HepG2 (cell line): ENCODE measurements around the gene P4HB. TPM values are rescaled to one million over a fixed set of nuclear protein-coding genes. Genes with fewer than 3 reads are reported as not detected.

ENCODE experiments used
- ATRX ChIP-seq: sonication (generic); formaldehyde crosslinking; IDR thresholded peaks from 2 replicates; pipeline ENCODE4 v1.4.0; 2020; ENCODE audit warnings: missing genetic modification reagents, borderline replicate concordance
- FOXO4 ChIP-seq: sonication (generic); formaldehyde crosslinking; conservative IDR thresholded peaks from 2 replicates; pipeline ENCODE4 v1.8.1; 2023; ENCODE audit warnings: missing genetic modification reagents
- HDAC6 ChIP-seq: fragments of 200-600 bp; sonication (generic); IDR thresholded peaks from 2 replicates; pipeline ENCODE4 v1.7.0; 2017; ENCODE audit warnings: mild to moderate bottlenecking, antibody characterized with exemption, low read length, low read depth
- HIVEP1 ChIP-seq: sonication (generic); formaldehyde crosslinking; IDR thresholded peaks from 2 replicates; pipeline ENCODE4 v1.4.0; 2020; ENCODE audit warnings: mild to moderate bottlenecking, missing genetic modification reagents
- HMG20A ChIP-seq: IDR thresholded peaks from 2 replicates; pipeline ENCODE4 v1.6.1; 2016; ENCODE audit warnings: borderline replicate concordance
- NFIB ChIP-seq: sonication (generic); formaldehyde crosslinking; IDR thresholded peaks from 2 replicates; pipeline ENCODE4 v1.9.0; 2021; ENCODE audit warnings: missing genetic modification reagents, mild to moderate bottlenecking, borderline replicate concordance
- NR1H2 ChIP-seq: sonication (generic); formaldehyde crosslinking; IDR thresholded peaks from 2 replicates; pipeline ENCODE4 v1.8.1; 2022; ENCODE audit warnings: low read depth, missing genetic modification reagents, borderline replicate concordance
- NR2F1 ChIP-seq, 2 experiments: fragments of 450-650 bp in 1 of 2; formaldehyde crosslinking in 1 of 2; IDR thresholded peaks; 2 replicates each; pipeline versions ENCODE4 v1.5.0 to v1.6.1; 2016 to 2020; ENCODE audit warnings: mild to moderate bottlenecking in 1 of 2, missing compliant biosample characterization in 1 of 2, missing genetic modification reagents in 1 of 2, moderate library complexity in 1 of 2
- SATB2 ChIP-seq: sonication (generic); formaldehyde crosslinking; IDR thresholded peaks from 2 replicates; pipeline ENCODE4 v1.5.0; 2020; ENCODE audit warnings: missing genetic modification reagents
- SMAD9 ChIP-seq: sonication (generic); formaldehyde crosslinking; IDR thresholded peaks from 2 replicates; pipeline ENCODE4 v1.5.1; 2020; ENCODE audit warnings: mild to moderate bottlenecking, missing genetic modification reagents
- ZBTB4 ChIP-seq: sonication (generic); formaldehyde crosslinking; IDR thresholded peaks from 2 replicates; pipeline ENCODE4 v1.4.0; 2020; ENCODE audit warnings: missing genetic modification reagents, mild to moderate bottlenecking, borderline replicate concordance
- ZNF136 ChIP-seq: sonication (generic); formaldehyde crosslinking; IDR thresholded peaks from 2 replicates; pipeline ENCODE4 v1.8.1; 2022; ENCODE audit warnings: low read depth, mild to moderate bottlenecking, moderate library complexity, missing genetic modification reagents
- ZNF160 ChIP-seq: sonication (generic); formaldehyde crosslinking; IDR thresholded peaks from 2 replicates; pipeline ENCODE4 v1.8.0; 2022; ENCODE audit warnings: mild to moderate bottlenecking, inconsistent platforms, missing genetic modification reagents
- ZNF235 ChIP-seq: sonication (generic); formaldehyde crosslinking; IDR thresholded peaks from 2 replicates; pipeline ENCODE4 v1.8.1; 2023; ENCODE audit warnings: mild to moderate bottlenecking, missing genetic modification reagents, borderline replicate concordance
- ZNF576 ChIP-seq: sonication (generic); formaldehyde crosslinking; IDR thresholded peaks from 2 replicates; pipeline ENCODE4 v1.4.0; 2020; ENCODE audit warnings: mild to moderate bottlenecking, missing genetic modification reagents
- polyA plus RNA-seq, 8 experiments: library from polyadenylated mRNA; depleted of rRNA in 3 of 8; stranded (reverse) in 7 of 8; unstranded in 1 of 8; fragments of >200 nt; fragmentation: Illumina TruSeq in 4 of 8; extraction: Trizol in 4 of 8; gene quantifications; 2 replicates each; pipeline versions ENCODE4 v1.2.1 to v1.2.3, GENCODE V29; 2011 to 2016; ENCODE audit warnings: low read depth in 4 of 8, missing spikeins in 1 of 8, mixed read lengths in 1 of 8; ENCODE audit not compliant: insufficient read depth in 1 of 8
- total RNA-seq, 5 experiments: library from RNA; depleted of rRNA; stranded (reverse); fragments of >200 nt; fragmentation: Illumina TruSeq; extraction: Trizol; gene quantifications; 2 replicates each; pipeline ENCODE4 v1.2.3, GENCODE V29; 2016; ENCODE audit warnings: low read depth in 1 of 5
- TF ChIP-seq, protein P1 (sequence below): IDR thresholded peaks from 2 replicates; pipeline ENCODE4 v1.6.1; 2012; ENCODE audit warnings: low read length, improper control_type of control experiment

The P4HB gene
- total and polyA plus RNA-seq, 2 of the 13 experiments (the other 11 are each of a cell fraction or from before 2014, with no cell fraction given): 185 to 782 TPM

DNA sequence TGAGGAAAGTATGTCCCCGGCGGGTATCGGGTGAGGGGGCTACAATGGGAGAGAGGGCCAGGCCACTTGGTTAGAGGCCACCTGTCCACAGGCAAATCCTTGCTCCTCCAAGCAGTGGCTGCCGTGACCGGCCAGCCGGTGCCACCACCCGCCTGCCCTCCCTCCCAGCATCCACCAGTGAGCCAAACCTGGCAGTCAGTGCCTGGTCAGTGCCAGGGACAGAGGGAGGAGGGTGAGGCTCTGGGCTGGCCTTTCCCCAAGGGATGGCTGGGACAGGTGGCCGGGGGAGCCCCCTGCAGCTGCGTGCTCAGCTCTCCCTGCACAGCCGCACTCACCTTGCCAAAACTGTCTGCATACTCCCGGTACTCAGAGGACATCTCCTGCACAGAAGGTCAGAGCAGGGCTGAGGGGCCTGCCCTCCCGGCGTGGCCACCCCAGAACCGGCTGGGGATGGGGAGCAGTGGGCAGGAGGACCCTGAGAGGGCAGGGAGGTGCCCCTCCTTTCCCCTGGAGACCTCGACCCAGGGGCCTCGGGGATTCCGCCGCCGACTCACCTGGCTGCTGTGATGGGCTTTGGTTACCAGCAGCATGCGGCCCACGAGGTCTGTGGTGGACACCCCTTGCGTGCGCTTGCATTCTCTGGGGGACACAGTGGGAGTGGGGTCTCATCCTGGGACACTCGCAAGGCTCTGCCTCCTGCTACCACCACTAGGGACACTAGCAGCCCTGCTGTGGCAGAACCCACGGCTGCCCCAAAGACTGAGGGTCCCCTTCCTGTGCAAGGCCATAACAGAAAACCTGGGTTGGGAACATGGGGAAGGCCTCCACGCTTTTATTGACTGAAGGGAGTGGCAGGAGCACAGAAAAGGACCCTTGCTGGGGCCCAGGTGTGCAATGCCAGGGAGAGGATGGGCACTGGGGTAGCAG lies 47.1 kb upstream of the P4HB start (continued):
- TF ChIP-seq HMG20A (CRISPR knock-in tag): no peak
- no peak for TF ChIP-seq ZNF160 (CRISPR knock-in tag)
- no peak for TF ChIP-seq NR2F1 (CRISPR knock-in tag; IDR thresholded peaks at IDR 0.05)
- no peak for TF ChIP-seq ZNF136 (CRISPR knock-in tag)
- 0 out of 2 replicates have a peak, but pooled peaks have one; percentile 65 for TF ChIP-seq ZBTB4 (CRISPR knock-in tag)
- TF ChIP-seq NFIB (CRISPR knock-in tag): no peak
- TF ChIP-seq HDAC6: no peak
- TF ChIP-seq ATRX: no peak
- TF ChIP-seq ZNF235 (CRISPR knock-in tag): no peak
- no peak for TF ChIP-seq ZNF576
- TF ChIP-seq FOXO4 (CRISPR knock-in tag): 0 out of 2 replicates have a peak, but pooled peaks have one; percentile 58
- TF ChIP-seq SATB2 (CRISPR knock-in tag): no peak
- TF ChIP-seq, protein P1, sequence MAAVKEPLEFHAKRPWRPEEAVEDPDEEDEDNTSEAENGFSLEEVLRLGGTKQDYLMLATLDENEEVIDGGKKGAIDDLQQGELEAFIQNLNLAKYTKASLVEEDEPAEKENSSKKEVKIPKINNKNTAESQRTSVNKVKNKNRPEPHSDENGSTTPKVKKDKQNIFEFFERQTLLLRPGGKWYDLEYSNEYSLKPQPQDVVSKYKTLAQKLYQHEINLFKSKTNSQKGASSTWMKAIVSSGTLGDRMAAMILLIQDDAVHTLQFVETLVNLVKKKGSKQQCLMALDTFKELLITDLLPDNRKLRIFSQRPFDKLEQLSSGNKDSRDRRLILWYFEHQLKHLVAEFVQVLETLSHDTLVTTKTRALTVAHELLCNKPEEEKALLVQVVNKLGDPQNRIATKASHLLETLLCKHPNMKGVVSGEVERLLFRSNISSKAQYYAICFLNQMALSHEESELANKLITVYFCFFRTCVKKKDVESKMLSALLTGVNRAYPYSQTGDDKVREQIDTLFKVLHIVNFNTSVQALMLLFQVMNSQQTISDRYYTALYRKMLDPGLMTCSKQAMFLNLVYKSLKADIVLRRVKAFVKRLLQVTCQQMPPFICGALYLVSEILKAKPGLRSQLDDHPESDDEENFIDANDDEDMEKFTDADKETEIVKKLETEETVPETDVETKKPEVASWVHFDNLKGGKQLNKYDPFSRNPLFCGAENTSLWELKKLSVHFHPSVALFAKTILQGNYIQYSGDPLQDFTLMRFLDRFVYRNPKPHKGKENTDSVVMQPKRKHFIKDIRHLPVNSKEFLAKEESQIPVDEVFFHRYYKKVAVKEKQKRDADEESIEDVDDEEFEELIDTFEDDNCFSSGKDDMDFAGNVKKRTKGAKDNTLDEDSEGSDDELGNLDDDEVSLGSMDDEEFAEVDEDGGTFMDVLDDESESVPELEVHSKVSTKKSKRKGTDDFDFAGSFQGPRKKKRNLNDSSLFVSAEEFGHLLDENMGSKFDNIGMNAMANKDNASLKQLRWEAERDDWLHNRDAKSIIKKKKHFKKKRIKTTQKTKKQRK: no peak
- peak; percentile 64; the same call in 1 of the 2 replicates for TF ChIP-seq HIVEP1 (CRISPR knock-in tag)
- TF ChIP-seq SMAD9 (CRISPR knock-in tag): no peak
- TF ChIP-seq NR1H2 (CRISPR knock-in tag): no peak
